ENCODE measurements around the gene CATSPERD. TPM values are rescaled to one million over a fixed set of nuclear protein-coding genes. Genes with fewer than 3 reads are reported as not detected.

The CATSPERD gene
- total RNA-seq, 1 donor from 2014 or later = not detected

DNA sequence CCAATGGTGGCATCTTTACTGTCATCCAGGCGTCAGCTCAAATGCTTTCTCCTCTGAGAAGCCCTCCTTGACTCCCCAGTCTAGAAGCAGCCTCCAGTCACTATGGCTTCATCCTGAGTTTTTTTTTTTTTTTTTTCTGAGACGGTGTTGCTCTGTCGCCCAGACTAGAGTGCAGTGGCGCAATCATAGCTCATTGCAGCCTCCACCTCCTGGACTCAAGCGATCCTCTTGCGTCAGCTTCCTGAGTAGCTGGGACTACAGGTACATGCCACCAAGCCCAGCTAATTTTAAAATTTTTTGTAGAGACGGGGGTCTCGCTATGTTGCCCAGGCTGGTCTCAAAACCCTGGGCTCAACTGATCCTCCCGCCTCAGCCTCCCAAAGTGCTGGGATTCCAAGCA, 88.6 kb downstream of the CATSPERD start:
- Mint-ChIP-seq H3K4me1 (peaks cover 14% of the 10 kb centered on the region), H3K4me3 (no peak overlapping the region), H3K36me3 (no peaks in the 10 kb centered on the region), H3K27ac (no peak overlapping the region), H3K9me3 (no peaks in the 10 kb centered on the region), H3K27me3 (ENCODE audit: insufficient read depth, low read depth) (peaks cover 7% of the 10 kb centered on the region)
- no peak overlapping the region for H3K27ac ChIP-seq
- peaks cover 15% of the 10 kb centered on the region for H3K27me3 ChIP-seq
- no peaks in the 10 kb centered on the region for H3K79me2 ChIP-seq (ENCODE audit: low read depth)
- no peaks in the 10 kb centered on the region for H3K9me3 ChIP-seq (ENCODE audit: low read depth)
- no peak overlapping the region for H3K4me3 ChIP-seq
- H3K4me1 ChIP-seq = peaks cover 10% of the 10 kb centered on the region
- peaks cover 15% of the 10 kb centered on the region for H3F3A ChIP-seq (ENCODE audit: low read depth)
- TF ChIP-seq, protein P1, sequence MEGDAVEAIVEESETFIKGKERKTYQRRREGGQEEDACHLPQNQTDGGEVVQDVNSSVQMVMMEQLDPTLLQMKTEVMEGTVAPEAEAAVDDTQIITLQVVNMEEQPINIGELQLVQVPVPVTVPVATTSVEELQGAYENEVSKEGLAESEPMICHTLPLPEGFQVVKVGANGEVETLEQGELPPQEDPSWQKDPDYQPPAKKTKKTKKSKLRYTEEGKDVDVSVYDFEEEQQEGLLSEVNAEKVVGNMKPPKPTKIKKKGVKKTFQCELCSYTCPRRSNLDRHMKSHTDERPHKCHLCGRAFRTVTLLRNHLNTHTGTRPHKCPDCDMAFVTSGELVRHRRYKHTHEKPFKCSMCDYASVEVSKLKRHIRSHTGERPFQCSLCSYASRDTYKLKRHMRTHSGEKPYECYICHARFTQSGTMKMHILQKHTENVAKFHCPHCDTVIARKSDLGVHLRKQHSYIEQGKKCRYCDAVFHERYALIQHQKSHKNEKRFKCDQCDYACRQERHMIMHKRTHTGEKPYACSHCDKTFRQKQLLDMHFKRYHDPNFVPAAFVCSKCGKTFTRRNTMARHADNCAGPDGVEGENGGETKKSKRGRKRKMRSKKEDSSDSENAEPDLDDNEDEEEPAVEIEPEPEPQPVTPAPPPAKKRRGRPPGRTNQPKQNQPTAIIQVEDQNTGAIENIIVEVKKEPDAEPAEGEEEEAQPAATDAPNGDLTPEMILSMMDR (IDR thresholded peaks at IDR 0.05) = no peak
- no peak for TF ChIP-seq EZH2phosphoT487 (IDR thresholded peaks at IDR 0.05)
- TF ChIP-seq EZH2 (IDR thresholded peaks at IDR 0.05) = no peak
- H3K4me2 ChIP-seq = no peak overlapping the region
- H2AFZ ChIP-seq (replicated peaks) = no peak overlapping the region
- no peaks in the 10 kb centered on the region for H3K36me3 ChIP-seq
- no peak for DNase-seq (ENCODE audit: low spot score)
- H3K9ac ChIP-seq = no peak overlapping the region
- no peaks in the 10 kb centered on the region for H4K20me1 ChIP-seq (ENCODE audit: low read depth)

DNA sequence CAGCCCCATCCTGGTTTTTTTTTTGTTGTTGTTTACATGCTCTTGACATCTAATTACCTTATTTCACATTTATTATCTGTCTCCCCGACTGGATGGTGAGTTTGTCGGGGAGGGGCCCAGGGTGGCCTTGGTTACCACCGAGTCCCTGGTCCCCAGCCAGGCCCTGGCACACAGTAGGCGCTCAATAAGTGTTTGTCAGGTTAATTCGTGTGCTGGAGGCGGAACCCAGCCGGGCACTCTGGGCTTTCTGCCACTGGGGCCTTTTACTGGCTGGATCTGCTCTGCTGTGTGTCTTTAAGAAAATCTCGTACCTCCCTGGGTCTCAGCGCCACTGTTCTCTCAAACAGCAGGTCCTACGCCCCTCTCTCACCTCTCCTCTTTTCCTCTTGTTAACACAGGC, 89.0 kb downstream of the CATSPERD start:
- no peak overlapping the region for H3K27ac ChIP-seq
- no peaks in the 10 kb centered on the region for H4K20me1 ChIP-seq (ENCODE audit: low read depth)
- peaks cover 10% of the 10 kb centered on the region for H3K4me1 ChIP-seq
- H3K79me2 ChIP-seq (ENCODE audit: low read depth) = no peaks in the 10 kb centered on the region
- H3K4me3 ChIP-seq = no peak overlapping the region
- no peaks in the 10 kb centered on the region for H3K36me3 ChIP-seq
- no peak overlapping the region for H3K9ac ChIP-seq
- H3K9me3 ChIP-seq (ENCODE audit: low read depth) = no peaks in the 10 kb centered on the region
- no peak overlapping the region for H3K27ac Mint-ChIP-seq
- no peaks in the 10 kb centered on the region for H3K36me3 Mint-ChIP-seq
- H3K27me3 ChIP-seq = peaks cover 12% of the 10 kb centered on the region
- TF ChIP-seq, protein P1 (IDR thresholded peaks at IDR 0.05) = no peak
- TF ChIP-seq EZH2phosphoT487 (IDR thresholded peaks at IDR 0.05) = no peak
- TF ChIP-seq EZH2 (IDR thresholded peaks at IDR 0.05) = no peak
- no peak overlapping the region for H3K4me3 Mint-ChIP-seq
- peaks cover 13% of the 10 kb centered on the region for H3F3A ChIP-seq (ENCODE audit: low read depth)
- DNase-seq (ENCODE audit: low spot score) = no peak
- peaks cover 11% of the 10 kb centered on the region for H3K4me1 Mint-ChIP-seq
- H2AFZ ChIP-seq (replicated peaks) = no peak overlapping the region
- H3K4me2 ChIP-seq = no peak overlapping the region
- no peaks in the 10 kb centered on the region for H3K9me3 Mint-ChIP-seq
- H3K27me3 Mint-ChIP-seq (ENCODE audit: insufficient read depth, low read depth) = peaks cover 7% of the 10 kb centered on the region

DNA sequence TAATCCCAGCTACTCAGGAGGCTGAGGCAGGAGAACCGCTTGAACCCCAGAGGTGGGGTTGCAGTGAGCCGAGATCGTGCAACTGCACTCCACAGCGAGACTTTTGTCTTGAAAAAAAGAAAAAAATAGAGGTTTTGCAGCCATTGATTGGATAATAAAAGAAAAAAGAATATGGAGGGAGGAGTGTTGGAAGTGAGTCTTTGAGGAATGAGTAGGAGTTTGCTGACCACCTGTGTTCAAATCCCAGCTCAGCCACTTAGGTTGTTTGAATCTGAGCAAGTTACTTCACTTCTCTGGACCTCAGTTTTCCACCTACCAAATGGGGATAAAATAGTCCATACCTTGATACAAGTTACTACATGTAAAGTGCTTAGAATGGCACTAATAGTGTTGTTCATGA, 90.7 kb downstream of the CATSPERD start:
- no peaks in the 10 kb centered on the region for H4K20me1 ChIP-seq (ENCODE audit: low read depth)
- H3K27me3 ChIP-seq = no peaks in the 10 kb centered on the region
- no peaks in the 10 kb centered on the region for H3K9me3 ChIP-seq (ENCODE audit: low read depth)
- no peaks in the 10 kb centered on the region for H3K36me3 ChIP-seq
- Mint-ChIP-seq H3K36me3 (no peaks in the 10 kb centered on the region), H3K27me3 (ENCODE audit: insufficient read depth, low read depth) (peaks cover 5% of the 10 kb centered on the region), H3K9me3 (no peaks in the 10 kb centered on the region), H3K4me3 (peak overlapping the region; percentile 55), H3K4me1 (peaks cover 11% of the 10 kb centered on the region), H3K27ac (no peak overlapping the region)
- no peaks in the 10 kb centered on the region for H3K79me2 ChIP-seq (ENCODE audit: low read depth)
- H3K4me3 ChIP-seq = no peak overlapping the region
- DNase-seq (ENCODE audit: low spot score) = no peak
- H2AFZ ChIP-seq (replicated peaks) = no peak overlapping the region
- H3K27ac ChIP-seq = no peak overlapping the region
- TF ChIP-seq EZH2phosphoT487 (IDR thresholded peaks at IDR 0.05) (no peak), EZH2 (IDR thresholded peaks at IDR 0.05) (no peak)
- TF ChIP-seq, protein P1 (IDR thresholded peaks at IDR 0.05) = no peak
- no peak overlapping the region for H3K9ac ChIP-seq
- peaks cover 2% of the 10 kb centered on the region for H3F3A ChIP-seq (ENCODE audit: low read depth)
- no peak overlapping the region for H3K4me2 ChIP-seq
- H3K4me1 ChIP-seq = peaks cover 7% of the 10 kb centered on the region
